Gastroesophageal sphincter (tissue), 4 donors: ENCODE measurements around the gene MGAT3. TPM values are rescaled to one million over a fixed set of nuclear protein-coding genes. Genes with fewer than 3 reads are reported as not detected.
"Not testable (repeated sequence)": the region's sequence is repeated elsewhere in the genome, so short reads cannot be mapped to it uniquely, and the experiment has no call there.

Source experiments
- ATAC-seq: fragments of 150-250 bp; one replicate; pipeline ENCODE4 v1.9.1; 2016; ENCODE audit warnings: mild to moderate bottlenecking, moderate library complexity
- H3K27ac ChIP-seq, 4 donors: fragments of 200-600 bp; sonication (generic) in 3 of 4; 1 replicate in 3 of 4; 2 replicates in 1 of 4; pipeline ENCODE4 v1.5.1; 2016 to 2019
- H3K27me3 ChIP-seq: fragments of 200-600 bp; sonication (generic); one replicate; pipeline ENCODE4 v1.5.1; 2019
- H3K36me3 ChIP-seq, 2 donors: fragments of 200-600 bp; sonication (generic); one replicate each; pipeline ENCODE4 v1.5.1; 2019; ENCODE audit warnings: control low read depth in 1 of 2
- H3K4me1 ChIP-seq, 3 donors: fragments of 200-600 bp; sonication (generic); 1 replicate in 2 of 3; 2 replicates in 1 of 3; pipeline ENCODE4 v1.5.1; 2016 to 2019; ENCODE audit warnings: control low read depth in 2 of 3
- H3K4me3 ChIP-seq, 2 donors: fragments of 200-600 bp; sonication (generic); one replicate each; pipeline ENCODE4 v1.5.1; 2019; ENCODE audit warnings: mild to moderate bottlenecking in 1 of 2, moderate library complexity in 1 of 2
- H3K9me3 ChIP-seq, 3 donors: fragments of 200-600 bp; sonication (generic); one replicate each; pipeline ENCODE4 v1.5.1; 2017 to 2019; ENCODE audit warnings: control low read depth in 2 of 3
- EP300 ChIP-seq: sonication (generic); formaldehyde crosslinking; IDR thresholded peaks from one replicate; pipeline ENCODE4 v1.6.1; 2017; ENCODE audit warnings: antibody characterized with exemption, mild to moderate bottlenecking
- POLR2A ChIP-seq, 2 donors: fragments of 450-650 bp; IDR thresholded peaks; one replicate each; pipeline ENCODE4 v1.6.1; 2017; ENCODE audit warnings: antibody characterized with exemption in 2 of 2, mild to moderate bottlenecking in 2 of 2, moderate library complexity in 1 of 2
- POLR2AphosphoS5 ChIP-seq: sonication (generic); formaldehyde crosslinking; IDR thresholded peaks from one replicate; pipeline ENCODE4 v1.6.1; 2017; ENCODE audit warnings: antibody characterized with exemption
- WGBS, 2 donors: methylation state at CpG; one replicate each; pipeline ENCODE4 v1.1.5; 2018; ENCODE audit warnings: low coverage in 1 of 2; 5-methylcytosine and 5-hydroxymethylcytosine counted together
- total RNA-seq, 4 donors: library from RNA; depleted of rRNA; stranded (reverse); fragments of >200 nt; gene quantifications; one replicate each; pipeline ENCODE4 v1.1.0, GENCODE V29; 2016
- TF ChIP-seq, protein P1 (sequence below), 4 experiments: fragments of 200-600 bp in 2 of 4; fragments of 450-650 bp in 2 of 4; sonication (generic) in 1 of 4; IDR thresholded peaks; one replicate each; pipeline ENCODE4 v1.5.1; 2017 to 2019; ENCODE audit warnings: antibody characterized with exemption in 4 of 4, mild to moderate bottlenecking in 2 of 4, moderate library complexity in 2 of 4

MGAT3 gene
- total RNA-seq, 4 donors from 2014 or later, result 2.6 to 3.9 (median 2.9) TPM

- H3K36me3 ChIP-seq, result peaks cover 0 to 41% of the 10 kb centered on the region in 2 donors
- peak overlapping the region; percentile 66 to 75 for H3K4me3 ChIP-seq
- WGBS, 2 donors, result 4 to 5% methylated on average over 4 to 9 of the region's 18 CpGs
- H3K4me1 ChIP-seq, result peaks cover 3 to 74% (median 20%) of the 10 kb centered on the region in 3 donors
- peak overlapping the region; percentile 16 to 89 (median 84) for H3K27ac ChIP-seq
- H3K27me3 ChIP-seq, result no peaks in the 10 kb centered on the region
- H3K9me3 ChIP-seq, result no peaks in the 10 kb centered on the region
- TF ChIP-seq POLR2AphosphoS5 (no peak), EP300 (no peak), POLR2A (IDR thresholded peaks at IDR 0.05) (no peak)
- TF ChIP-seq, protein P1, sequence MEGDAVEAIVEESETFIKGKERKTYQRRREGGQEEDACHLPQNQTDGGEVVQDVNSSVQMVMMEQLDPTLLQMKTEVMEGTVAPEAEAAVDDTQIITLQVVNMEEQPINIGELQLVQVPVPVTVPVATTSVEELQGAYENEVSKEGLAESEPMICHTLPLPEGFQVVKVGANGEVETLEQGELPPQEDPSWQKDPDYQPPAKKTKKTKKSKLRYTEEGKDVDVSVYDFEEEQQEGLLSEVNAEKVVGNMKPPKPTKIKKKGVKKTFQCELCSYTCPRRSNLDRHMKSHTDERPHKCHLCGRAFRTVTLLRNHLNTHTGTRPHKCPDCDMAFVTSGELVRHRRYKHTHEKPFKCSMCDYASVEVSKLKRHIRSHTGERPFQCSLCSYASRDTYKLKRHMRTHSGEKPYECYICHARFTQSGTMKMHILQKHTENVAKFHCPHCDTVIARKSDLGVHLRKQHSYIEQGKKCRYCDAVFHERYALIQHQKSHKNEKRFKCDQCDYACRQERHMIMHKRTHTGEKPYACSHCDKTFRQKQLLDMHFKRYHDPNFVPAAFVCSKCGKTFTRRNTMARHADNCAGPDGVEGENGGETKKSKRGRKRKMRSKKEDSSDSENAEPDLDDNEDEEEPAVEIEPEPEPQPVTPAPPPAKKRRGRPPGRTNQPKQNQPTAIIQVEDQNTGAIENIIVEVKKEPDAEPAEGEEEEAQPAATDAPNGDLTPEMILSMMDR (IDR thresholded peaks at IDR 0.05), result no peak
- no peak for ATAC-seq
Observed at GRCh38 chr22:39502789-39503409, 46.1 kb downstream of the MGAT3 start.

DNA sequence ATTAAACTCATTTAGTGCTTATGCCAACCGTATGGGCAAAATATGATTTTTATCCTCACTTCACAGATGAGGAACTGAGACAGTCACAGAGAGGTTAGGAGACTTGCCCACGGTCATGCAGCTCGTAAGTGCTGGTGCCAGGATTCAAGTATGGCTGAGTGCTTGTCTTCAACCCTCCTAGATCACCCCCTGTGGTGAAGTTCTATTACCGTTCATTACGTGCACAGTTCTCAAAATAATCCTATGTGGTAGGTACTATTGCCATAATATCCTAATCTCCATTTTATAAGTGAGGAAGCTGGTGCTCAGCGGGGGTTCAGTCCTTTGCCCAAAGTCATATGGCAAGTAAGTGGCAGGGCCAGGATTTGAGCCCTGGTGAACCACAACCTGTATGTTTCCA, 46.8 kb downstream of the MGAT3 start:
- Histone ChIP-seq H3K27ac (no peak overlapping the region), H3K36me3 (peaks cover 0 to 48% of the 10 kb centered on the region in 2 donors), H3K27me3 (no peaks in the 10 kb centered on the region), H3K9me3 (no peaks in the 10 kb centered on the region), H3K4me3 (peak overlapping the region in 1 of 2 donors; percentile 75), H3K4me1 (peaks cover 3 to 66% (median 20%) of the 10 kb centered on the region in 3 donors)
- no peak for ATAC-seq
- no peak for TF ChIP-seq POLR2A (IDR thresholded peaks at IDR 0.05)
- WGBS, 2 donors, result 53 to 54% methylated on average over 5 to 6 of the region's 6 CpGs

DNA sequence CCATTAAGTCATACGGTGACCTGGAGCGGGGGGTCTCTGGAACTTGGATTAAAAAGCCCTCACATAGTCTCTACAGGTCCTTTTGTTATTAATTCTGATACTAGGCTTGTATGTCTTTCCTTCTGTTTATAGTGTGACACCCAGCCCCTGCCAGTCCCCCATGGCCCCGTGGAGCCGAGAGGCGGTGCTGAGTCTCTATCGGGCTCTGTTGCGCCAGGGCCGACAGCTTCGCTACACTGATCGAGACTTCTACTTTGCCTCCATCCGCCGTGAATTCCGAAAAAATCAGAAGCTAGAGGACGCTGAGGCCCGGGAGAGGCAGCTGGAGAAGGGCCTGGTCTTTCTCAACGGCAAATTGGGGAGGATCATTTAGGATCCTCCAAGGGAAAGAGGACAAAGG, 47.3 kb downstream of the MGAT3 start:
- Histone ChIP-seq H3K36me3 (peaks cover 0 to 52% of the 10 kb centered on the region in 2 donors), H3K27me3 (no peaks in the 10 kb centered on the region), H3K9me3 (no peaks in the 10 kb centered on the region), H3K4me3 (no peak overlapping the region), H3K4me1 (peaks cover 3 to 64% (median 20%) of the 10 kb centered on the region in 3 donors), H3K27ac (no peak overlapping the region)
- no peak for ATAC-seq
- WGBS, 2 donors, result 86 to 87% methylated on average over 2 to 5 of the region's 16 CpGs
- TF ChIP-seq POLR2A (IDR thresholded peaks at IDR 0.05) (no peak), POLR2AphosphoS5 (no peak), EP300 (no peak)
- TF ChIP-seq, protein P1 (IDR thresholded peaks at IDR 0.05), result no peak

GRCh38 chr22:39507021-39507420, 50.2 kb downstream of the MGAT3 start:
- not testable (repeated sequence) for H3K4me3 ChIP-seq, H3K9me3 ChIP-seq, H3K27ac ChIP-seq, H3K27me3 ChIP-seq, ATAC-seq
- H3K36me3 ChIP-seq, result peaks cover 0 to 82% of the 10 kb centered on the region in 2 donors
- H3K4me1 ChIP-seq, result peaks cover 3 to 46% (median 14%) of the 10 kb centered on the region in 3 donors
- 81% methylated on average over 10 of the region's 10 CpGs; no CpG with 5 or more reads in 1 of the 2 donors for WGBS, 2 donors

GRCh38 chr22:39508393-39508792, 51.6 kb downstream of the MGAT3 start:
- Histone ChIP-seq H3K9me3 (no peaks in the 10 kb centered on the region), H3K27me3 (no peaks in the 10 kb centered on the region), H3K4me1 (peaks cover 0 to 38% (median 8%) of the 10 kb centered on the region in 3 donors), H3K36me3 (peaks cover 0 to 95% of the 10 kb centered on the region in 2 donors), H3K4me3 (no peak overlapping the region), H3K27ac (no peak overlapping the region)
- no peak for ATAC-seq
- WGBS, 2 donors, result 48 to 73% methylated on average over 4 of the region's 4 CpGs
- TF ChIP-seq POLR2A (IDR thresholded peaks at IDR 0.05) (no peak), POLR2AphosphoS5 (no peak), EP300 (no peak)
- TF ChIP-seq, protein P1 (IDR thresholded peaks at IDR 0.05), result no peak

- H3K4me1 ChIP-seq, result peaks cover 0 to 29% (median 0%) of the 10 kb centered on the region in 3 donors
- TF ChIP-seq EP300, result no peak
- TF ChIP-seq, protein P1 (IDR thresholded peaks at IDR 0.05), result no peak
- no peak for TF ChIP-seq POLR2AphosphoS5
- TF ChIP-seq POLR2A (IDR thresholded peaks at IDR 0.05), result no peak
- H3K9me3 ChIP-seq, result no peaks in the 10 kb centered on the region
- WGBS, 2 donors, result 100% methylated on average over 1 to 2 of the region's 4 CpGs
- no peaks in the 10 kb centered on the region for H3K27me3 ChIP-seq
- no peak overlapping the region for H3K27ac ChIP-seq
- H3K4me3 ChIP-seq, result no peak overlapping the region
- peaks cover 0 to 100% of the 10 kb centered on the region in 2 donors for H3K36me3 ChIP-seq
- ATAC-seq, result no peak
Observed at GRCh38 chr22:39510529-39511149, 53.8 kb downstream of the MGAT3 start.
